Measurements from ENCODE around the gene TBC1D21. TPM values are rescaled to one million over a fixed set of nuclear protein-coding genes. Genes with fewer than 3 reads are reported as not detected.

The TBC1D21 gene, protein sequence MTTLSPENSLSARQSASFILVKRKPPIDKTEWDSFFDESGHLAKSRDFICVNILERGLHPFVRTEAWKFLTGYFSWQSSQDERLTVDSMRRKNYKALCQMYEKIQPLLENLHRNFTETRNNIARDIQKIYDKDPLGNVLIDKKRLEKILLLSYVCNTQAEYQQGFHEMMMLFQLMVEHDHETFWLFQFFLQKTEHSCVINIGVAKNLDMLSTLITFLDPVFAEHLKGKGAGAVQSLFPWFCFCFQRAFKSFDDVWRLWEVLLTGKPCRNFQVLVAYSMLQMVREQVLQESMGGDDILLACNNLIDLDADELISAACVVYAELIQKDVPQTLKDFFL
- not detected in 2 replicates for total RNA-seq (2014; rRNA removed; shearing (Covaris generic))

DNA sequence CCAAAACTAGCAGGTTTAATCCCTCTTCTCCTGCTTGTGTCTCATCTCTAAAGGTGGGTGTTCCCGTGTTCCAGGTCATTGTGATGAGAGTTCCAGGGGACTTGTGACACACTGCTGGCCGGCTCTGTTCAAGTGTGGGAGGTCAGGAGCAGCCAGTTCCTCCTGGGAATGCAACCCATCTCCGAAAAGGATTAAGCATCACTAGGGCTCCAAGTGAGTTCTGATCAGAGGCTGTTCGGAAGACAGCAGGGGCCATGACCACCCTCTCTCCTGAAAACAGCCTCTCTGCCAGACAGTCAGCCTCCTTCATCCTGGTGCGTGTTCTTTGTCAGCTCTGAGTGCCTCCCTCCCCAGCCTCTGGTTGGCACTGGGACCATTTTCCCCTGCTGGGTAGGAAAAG is at the start of gene TBC1D21:
TBC1D21 (plus strand) TSS at position 109 of the 400 bp plus-strand sequence; CDS start at position 255, 146 bp downstream.
- in situ Hi-C loops (cut with HindIII; ENCODE audit: low sequenced_read_pairs): no loop called here
- no peak for DNase-seq (ENCODE audit: low spot score)

DNA sequence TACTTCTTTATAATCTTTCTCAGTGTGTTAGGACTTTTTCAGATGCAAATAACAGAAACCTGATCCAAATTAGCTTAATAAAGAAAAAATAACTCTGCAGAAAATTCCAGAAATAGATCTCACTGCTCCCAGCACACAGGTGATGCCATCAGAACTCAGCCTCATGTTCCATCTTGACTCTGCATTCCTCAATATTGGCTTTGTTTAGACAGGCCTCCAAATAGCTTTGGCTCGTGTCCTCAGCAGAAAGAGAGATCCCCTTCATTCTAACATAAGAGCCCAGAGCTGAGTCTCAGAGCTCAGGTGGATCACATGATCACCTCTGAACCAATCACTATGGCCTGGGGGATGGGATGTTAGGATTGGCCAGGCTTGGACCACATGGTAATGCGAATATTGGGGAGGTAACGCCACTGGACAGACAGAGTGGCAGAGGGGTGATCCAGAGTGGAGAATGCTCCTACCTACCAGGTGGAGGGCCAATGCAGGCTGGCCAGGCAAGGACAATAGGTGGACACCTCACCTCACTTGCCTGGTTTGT is 46.6 kb upstream of the TBC1D21 start:
- in situ Hi-C loops (cut with HindIII; ENCODE audit: low sequenced_read_pairs): no loop called here
- no peak for DNase-seq (ENCODE audit: low spot score)

DNA sequence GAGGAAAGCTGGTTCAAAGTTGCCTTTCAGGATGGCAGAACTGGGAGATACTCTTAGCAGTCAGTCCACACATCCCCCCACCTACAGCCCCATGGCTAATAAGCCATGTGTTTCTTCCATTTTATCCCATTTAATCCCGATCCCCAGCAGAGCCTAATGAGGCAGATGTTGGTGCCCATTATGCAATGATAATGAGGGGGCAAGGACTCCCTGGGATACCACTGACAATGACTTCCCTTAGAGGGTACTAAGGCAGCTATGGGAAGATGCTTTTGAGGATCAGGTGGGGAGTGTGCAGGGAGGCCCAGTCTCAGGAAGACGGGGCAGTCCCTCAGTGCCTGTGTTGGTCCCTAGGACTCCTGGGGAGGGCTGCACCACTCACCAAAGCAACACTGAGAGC is 43.8 kb upstream of the TBC1D21 start:
- no peak for DNase-seq (ENCODE audit: low spot score)
- in situ Hi-C loops (cut with HindIII; ENCODE audit: low sequenced_read_pairs): no loop called here

DNA sequence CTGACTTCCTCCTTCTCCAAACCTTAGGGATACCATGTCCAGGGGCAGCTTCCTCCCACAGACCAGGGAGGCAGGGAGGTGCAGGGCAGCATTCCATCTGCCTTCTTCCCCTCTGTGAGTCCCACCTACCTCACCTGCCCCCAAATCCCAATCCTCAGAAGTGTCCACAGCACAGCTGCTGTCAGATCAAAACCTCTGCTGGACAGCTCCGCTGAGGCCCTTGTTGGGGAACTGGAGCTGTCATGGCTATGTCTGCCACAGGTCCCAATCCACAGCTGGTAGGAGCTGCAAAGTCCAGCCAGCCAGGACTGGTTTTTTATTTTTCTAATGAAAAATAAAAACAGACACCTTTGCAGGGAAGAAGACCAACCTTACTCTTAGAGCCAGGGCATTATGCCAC is 40.7 kb upstream of the TBC1D21 start:
- no peak for DNase-seq (ENCODE audit: low spot score)
- in situ Hi-C loops (cut with HindIII; ENCODE audit: low sequenced_read_pairs): no loop called here

DNA sequence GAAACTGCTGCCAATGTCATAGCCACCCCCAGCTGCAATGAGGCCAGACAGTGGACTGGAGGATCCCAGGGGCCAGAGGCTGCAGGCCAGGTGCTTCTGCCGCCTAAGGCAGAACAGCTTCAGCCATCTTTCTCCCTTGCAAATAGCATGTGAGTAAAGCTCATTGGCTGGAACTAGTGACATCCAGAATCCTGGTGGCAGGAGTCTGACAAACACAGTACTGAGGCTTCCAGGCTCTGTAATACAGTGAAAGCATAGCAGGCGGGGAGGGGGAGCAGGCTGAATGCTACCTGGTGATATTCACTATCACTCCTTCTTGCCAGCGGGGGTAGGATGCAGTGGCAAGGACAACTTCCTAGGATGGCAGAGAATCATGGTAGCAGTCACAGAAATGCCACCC is 36.5 kb upstream of the TBC1D21 start:
- in situ Hi-C loops (cut with HindIII; ENCODE audit: low sequenced_read_pairs): no loop called here
- no peak for DNase-seq (ENCODE audit: low spot score)

DNA sequence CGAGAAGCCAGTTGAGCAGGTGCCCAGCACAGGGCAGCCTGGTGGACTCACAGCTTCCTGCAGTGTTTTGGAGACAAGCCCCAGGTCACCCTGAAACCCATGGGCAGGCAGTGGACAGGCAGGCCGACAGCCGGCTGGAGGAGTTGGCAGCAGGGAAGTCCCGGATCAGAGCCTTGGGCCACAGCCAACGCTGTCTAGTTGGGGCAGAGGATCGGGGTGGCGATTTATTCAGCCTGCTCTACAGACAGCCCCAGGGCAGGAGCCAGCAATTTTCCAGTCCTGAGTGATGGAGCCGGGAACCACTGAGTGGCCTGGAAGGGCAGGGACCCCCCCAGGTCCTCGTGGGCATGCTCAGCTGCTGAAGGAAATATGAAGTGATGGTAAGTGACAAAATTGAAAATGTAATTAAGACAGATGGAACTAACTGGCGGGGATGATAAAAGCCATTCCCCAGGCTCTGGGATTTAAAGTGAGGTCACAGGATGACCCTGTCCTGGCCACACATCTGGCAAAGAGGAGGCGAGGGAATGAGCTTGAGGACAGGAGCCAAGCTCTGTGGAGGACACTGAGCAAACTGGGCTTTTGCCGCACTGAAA is 34.4 kb upstream of the TBC1D21 start:
- in situ Hi-C loops (cut with HindIII; ENCODE audit: low sequenced_read_pairs): no loop called here
- peak; percentile 98 for DNase-seq (ENCODE audit: low spot score)

DNA sequence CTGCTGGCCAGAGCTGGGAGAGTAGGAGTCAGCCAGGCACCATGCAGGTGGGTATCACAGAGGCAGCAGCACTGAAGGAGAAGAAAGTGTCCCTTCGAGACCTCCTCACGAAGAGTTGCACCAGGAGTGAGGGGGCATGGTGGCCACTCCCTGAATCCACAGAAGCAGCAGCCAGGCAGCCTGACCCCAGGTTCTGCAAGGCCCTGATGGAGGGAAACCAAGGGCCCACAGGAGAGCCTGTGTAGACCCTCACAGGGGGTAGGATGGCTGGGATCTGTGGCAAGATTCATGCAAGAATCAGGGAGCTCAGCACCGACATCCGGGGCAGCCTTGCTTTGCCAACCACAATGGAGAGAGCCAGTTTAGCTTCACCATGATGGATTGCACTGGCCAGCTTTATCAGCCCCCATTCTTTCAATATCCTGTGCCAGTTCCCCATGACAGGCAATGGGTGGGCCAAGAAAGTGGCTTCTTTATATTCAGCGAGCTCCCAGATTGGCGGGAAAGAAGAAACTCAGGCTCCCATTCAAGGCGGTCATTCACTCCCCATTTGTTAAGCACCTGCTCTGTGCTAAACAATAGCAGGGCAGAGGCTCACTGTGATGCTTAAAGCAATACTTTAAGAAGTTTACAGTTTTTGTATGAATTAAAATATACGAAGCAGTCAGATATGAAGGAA is 33.5 kb upstream of the TBC1D21 start:
- DNase-seq (ENCODE audit: low spot score): no peak
- in situ Hi-C loops (cut with HindIII; ENCODE audit: low sequenced_read_pairs): no loop called here

DNA sequence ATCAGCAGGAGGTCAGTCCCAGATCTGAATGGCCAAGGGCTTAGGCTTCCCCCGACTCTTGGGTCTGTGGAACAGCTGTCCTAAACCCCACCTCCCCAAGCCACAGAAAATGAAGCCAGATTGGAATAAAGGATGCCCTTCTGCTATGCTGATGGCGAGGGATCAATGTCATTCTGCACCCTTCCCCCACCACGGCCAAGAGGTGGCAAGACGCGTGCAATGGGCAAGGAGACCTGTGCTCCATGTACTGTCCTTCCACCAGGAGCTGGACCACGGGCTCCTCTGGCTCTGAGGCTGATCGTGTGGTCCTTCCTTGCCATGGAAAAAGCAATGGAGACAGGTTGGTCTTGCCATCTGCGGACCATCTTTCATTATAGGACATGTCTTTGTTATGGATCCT is 32.6 kb upstream of the TBC1D21 start:
- in situ Hi-C loops (cut with HindIII; ENCODE audit: low sequenced_read_pairs): no loop called here
- no peak for DNase-seq (ENCODE audit: low spot score)

DNA sequence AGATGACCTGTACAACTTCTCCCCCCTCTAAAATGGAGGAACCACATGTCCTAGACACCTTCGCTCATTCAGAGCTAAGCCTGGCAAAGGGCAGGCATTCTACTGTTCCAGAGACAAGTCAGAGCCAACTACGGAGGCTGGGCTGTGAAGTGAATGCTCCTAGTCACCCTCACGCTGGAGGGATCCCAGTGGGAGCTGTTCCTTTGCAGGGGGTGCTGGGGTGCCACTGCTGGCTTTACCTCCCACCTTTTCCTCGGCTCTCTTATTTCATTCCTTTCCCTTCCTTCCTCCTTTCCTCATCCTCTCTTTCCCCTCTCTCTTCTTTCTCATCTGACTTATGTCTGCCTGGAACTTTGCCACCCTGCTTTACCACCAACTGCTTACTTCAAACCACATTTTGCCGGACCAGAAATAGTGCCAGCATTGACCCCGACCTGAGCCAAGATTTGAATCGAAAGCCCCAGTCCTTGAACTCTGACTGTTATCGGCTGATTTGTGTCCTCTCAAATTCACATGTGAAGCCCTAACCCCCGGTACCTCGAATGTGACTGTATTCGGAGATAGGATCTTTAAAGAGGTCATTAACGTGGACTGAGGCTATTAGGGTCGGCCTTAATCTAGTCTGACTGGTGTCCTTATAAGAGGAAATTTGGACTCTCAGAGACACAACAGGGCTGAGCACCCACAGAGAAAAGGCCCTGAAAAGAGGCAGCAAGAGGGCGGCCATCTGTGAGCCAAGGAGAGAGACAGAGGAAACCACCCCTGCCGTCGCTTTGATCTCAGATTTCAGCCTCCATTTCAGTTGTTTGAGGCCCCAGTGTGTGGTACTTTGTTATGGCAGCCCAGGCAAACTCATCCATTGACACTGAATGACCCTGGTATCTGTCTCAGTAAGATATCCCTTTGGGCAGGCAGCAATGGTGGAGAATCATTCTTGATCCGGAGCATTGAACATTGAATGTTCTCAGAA is 31.3 kb upstream of the TBC1D21 start:
- in situ Hi-C loops (cut with HindIII; ENCODE audit: low sequenced_read_pairs): no loop called here
- DNase-seq (ENCODE audit: low spot score): peak; percentile 54

DNA sequence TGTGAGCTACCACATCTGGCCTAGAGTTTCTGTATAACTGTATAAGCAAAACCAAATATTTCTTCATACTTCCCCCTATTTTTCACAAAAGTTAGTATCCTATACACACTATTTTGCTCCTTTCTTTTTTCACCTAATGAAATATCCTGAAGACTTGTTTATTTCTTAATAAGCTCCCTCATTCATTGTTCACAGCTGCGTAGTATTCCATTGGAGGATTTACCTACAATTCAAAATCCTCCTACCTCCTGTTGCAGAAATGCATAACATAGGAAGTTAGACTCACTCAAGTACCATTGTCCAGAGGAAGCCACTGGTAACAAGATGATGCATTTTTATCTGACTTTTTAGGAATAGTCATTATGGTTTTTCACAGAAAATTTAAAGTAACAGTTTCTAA is 29.6 kb upstream of the TBC1D21 start:
- in situ Hi-C loops (cut with HindIII; ENCODE audit: low sequenced_read_pairs): no loop called here
- no peak for DNase-seq (ENCODE audit: low spot score)

DNA sequence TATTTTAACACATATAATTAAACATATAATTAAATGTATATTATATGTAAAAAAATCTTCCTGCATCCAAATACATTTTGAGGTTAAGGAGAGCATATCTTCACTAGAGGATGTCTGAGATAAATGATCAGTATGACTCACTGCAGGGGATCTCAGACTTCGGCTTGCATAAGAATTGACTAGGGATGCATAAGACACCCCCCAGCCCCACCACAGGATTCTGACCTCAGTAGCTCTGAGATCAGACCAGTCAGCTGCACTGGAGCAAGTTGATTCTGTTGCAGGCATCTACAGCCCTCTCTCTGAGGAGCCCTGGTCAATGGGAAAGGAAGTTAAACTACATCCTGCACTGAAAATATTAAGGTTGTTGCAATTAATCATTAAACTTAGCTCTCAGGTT is 29.0 kb upstream of the TBC1D21 start:
- in situ Hi-C loops (cut with HindIII; ENCODE audit: low sequenced_read_pairs): no loop called here
- DNase-seq (ENCODE audit: low spot score): no peak

DNA sequence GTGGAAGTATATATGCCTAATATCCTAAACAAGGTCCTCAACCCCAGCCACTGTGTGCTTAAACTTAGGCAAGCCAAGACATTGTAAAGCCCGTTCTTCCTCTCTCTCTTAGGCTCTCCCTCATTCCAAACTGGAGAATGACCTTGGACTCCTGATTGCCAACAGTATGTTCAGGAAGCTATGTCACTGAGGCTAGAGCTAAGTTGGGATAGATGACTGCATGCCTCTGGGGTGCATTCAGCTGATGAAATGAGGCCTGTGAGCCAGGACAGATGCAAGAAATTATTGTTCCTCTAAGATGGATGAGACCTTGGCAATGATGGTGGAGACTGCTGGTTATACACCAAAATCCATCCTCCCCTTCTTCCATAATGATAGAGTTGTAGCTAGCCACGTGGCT is 27.9 kb upstream of the TBC1D21 start:
- in situ Hi-C loops (cut with HindIII; ENCODE audit: low sequenced_read_pairs): no loop called here
- no peak for DNase-seq (ENCODE audit: low spot score)

DNA sequence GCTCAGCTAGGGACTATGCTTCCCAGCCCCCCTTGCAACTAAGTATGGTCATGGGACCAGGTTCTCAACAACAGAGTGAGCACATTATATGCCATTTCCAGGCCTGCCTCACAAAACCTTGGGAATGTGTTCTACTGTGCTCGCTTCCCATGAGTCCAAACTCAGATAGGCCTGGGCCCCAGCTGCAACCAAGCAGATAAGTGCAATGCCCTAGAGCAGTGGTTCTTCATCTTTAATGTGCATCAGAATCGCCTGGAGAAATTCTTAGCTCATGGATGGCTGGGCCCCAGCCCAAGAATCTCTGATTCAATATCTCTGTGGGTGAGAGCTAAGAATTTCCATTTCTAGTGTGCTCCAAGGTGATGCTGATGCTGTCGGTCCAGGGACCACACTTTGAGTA is 27.5 kb upstream of the TBC1D21 start:
- DNase-seq (ENCODE audit: low spot score): no peak
- in situ Hi-C loops (cut with HindIII; ENCODE audit: low sequenced_read_pairs): no loop called here

DNA sequence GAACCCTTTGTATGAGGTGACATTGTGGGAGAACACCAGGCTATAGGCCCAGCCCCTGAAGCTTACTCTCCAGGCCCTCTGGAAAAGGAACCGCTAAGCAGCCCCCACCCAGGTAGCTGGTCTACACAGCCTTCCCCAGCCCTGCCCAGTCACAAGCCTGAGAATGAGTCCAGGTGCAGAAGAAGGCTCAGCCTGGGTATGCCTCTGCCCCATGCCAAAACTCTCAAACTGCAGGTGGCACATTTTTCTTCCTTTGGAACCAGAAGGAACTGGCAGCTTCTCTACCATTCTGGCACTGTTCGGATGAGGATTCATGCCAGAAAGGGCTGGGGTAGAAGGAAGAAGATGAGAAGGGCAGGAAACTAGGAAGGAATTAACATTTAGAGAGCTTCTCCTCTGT is 23.7 kb upstream of the TBC1D21 start:
- in situ Hi-C loops (cut with HindIII; ENCODE audit: low sequenced_read_pairs): no loop called here
- peak; percentile 85 for DNase-seq (ENCODE audit: low spot score)

DNA sequence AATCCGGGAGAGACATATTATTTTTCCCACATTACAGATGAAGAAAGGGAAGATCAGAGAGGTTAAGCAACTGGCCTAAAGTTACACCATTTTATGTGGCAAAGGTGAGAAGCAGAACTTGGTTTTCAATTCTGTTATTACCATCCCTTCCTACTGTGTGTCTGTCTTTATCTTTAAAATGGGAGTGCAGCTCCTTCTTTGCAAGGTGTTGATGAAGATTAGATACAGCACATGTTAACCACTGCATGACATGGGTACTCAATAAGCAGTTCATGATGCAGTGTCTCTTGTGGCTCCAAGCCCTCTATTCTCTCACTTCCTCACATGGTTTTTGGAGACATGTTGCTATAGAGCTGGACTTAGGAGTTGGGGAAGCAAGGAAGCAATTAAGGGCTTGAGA is 23.1 kb upstream of the TBC1D21 start:
- in situ Hi-C loops (cut with HindIII; ENCODE audit: low sequenced_read_pairs): no loop called here
- no peak for DNase-seq (ENCODE audit: low spot score)

DNA sequence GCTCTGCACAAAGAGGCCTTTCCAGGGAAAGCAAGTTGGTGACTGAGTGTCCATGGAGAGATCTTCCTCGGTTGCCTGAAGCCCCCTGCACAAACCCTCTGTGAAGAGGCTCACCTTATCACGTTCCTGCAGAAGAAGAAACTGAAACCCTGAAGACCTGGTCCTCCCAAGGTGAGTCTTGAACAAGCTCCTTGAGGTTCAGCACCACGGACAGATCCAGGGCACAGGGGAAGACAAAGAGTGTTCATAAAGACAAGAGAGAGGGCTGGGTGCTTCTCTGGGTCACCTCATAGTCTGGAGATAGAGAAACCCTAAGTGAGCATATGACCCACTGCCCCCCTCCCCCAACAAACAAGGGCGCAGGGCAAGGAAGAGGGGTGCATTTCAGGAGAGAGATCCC is 21.7 kb upstream of the TBC1D21 start:
- in situ Hi-C loops (cut with HindIII; ENCODE audit: low sequenced_read_pairs): no loop called here
- DNase-seq (ENCODE audit: low spot score): no peak

DNA sequence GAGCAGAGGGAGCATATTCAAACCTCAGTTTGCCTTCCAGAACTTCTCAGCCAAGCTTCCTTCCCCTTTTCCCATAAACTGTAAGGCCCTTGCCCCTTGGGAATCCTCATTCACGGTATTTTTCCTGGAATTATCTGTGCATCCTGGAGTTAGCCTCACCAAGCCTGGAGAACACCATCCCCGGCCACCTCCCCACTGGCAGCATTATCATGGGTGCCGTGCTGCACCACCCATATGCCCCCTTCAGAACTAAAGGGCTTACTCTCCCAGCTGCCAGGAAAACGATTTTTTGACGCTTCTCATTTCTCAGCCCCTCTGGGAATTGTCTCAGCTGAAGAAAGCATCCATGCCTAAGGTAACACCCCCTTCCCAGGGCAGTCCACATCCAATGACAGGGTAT is 20.9 kb upstream of the TBC1D21 start:
- DNase-seq (ENCODE audit: low spot score): no peak
- in situ Hi-C loops (cut with HindIII; ENCODE audit: low sequenced_read_pairs): no loop called here

DNA sequence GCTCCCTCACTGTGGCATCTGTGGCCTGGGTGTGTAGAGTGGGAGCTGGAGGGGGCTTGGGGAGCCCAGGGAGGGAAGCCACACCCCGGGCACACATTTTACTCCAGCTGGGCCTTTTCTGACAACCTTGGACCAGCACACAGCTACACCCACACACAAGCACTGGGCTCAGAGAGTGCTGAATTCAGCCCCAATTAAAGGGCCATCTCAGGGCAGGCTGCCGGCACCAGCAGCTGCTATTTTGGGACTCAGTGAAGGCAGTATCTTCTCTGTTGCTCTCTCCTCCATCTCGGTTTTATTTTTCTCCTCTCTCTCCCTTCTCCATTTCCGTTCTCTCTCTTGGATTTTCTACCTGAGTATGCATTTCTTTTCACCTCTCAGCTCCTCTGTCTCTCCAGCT is 19.1 kb upstream of the TBC1D21 start:
- in situ Hi-C loops (cut with HindIII; ENCODE audit: low sequenced_read_pairs): no loop called here

DNA sequence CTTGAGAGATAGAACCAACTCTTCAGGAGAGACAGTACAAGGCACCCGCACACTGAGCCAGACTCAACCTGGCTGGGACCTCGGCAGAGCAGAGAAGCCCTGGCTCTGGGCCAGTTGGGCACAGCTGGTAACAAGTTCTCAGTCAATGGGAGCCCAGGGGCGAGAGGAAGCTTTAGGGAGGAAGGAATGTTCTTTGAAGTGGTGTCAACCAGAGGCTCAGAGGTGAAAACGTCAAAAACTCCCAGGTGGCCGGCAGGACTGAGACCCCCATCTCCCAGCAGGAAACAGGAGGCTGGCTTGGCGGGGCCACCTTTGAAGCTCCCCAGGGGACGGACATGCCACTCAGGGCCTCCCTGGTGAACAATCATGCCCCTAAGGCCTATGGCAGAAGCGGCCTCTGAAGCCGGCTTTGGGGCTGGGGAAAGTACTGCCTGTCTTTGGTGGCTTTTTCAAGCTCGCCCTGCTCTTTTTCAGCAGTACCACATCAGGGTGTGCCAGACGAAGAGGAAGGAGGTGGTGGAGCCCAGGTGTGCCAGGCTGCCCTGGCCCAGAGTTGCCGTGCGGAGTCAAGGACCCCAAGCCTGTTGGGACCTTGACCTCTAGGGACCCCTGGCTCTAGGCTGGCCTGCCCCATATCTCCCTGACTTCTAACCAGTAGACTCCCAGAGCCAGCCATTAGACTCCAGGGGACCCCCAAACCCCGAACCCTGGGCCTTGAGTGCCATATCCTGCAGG is 16.7 kb upstream of the TBC1D21 start:
- in situ Hi-C loops (cut with HindIII; ENCODE audit: low sequenced_read_pairs): no loop called here
- no peak for DNase-seq (ENCODE audit: low spot score)

More for the DNA sequence above, 19.1 kb upstream of the TBC1D21 start:
- no peak for DNase-seq (ENCODE audit: low spot score)
